SW480 (cell line): ENCODE data around the gene CTIF.

Experiments used
- DNase-seq: peaks from one replicate; pipeline ENCODE4 v3.0.0-alpha.2; 2016; ENCODE audit warnings: low spot score

CTIF gene

GRCh38 chr18:48682768-48683167 lies 143.9 kb downstream of the CTIF start:
- DNase-seq = no peak

- DNase-seq = no peak
Observed at GRCh38 chr18:48683197-48683596, 144.4 kb downstream of the CTIF start.

- DNase-seq = no peak
Observed at GRCh38 chr18:48683661-48684060, 144.8 kb downstream of the CTIF start.

- DNase-seq = no peak
Observed at GRCh38 chr18:48687346-48688042, 148.7 kb downstream of the CTIF start.

GRCh38 chr18:48688961-48689360 lies 150.1 kb downstream of the CTIF start:
- DNase-seq = no peak

GRCh38 chr18:48689548-48689947 lies 150.7 kb downstream of the CTIF start:
- no peak for DNase-seq

- no peak for DNase-seq
Observed at GRCh38 chr18:48690494-48690893, 151.7 kb downstream of the CTIF start.

- no peak for DNase-seq
Observed at GRCh38 chr18:48693006-48693405, 154.2 kb downstream of the CTIF start.

- no peak for DNase-seq
Observed at GRCh38 chr18:48693625-48694262, 154.9 kb downstream of the CTIF start.

- DNase-seq = no peak
Observed at GRCh38 chr18:48694295-48694694, 155.5 kb downstream of the CTIF start.

- no peak for DNase-seq
Observed at GRCh38 chr18:48695671-48696070, 156.8 kb downstream of the CTIF start.

- no peak for DNase-seq
Observed at GRCh38 chr18:48696218-48696617, 157.4 kb downstream of the CTIF start.

GRCh38 chr18:48697441-48697840 lies 158.6 kb downstream of the CTIF start:
- no peak for DNase-seq

- DNase-seq = no peak
Observed at GRCh38 chr18:48698707-48699106, 159.9 kb downstream of the CTIF start.

- no peak for DNase-seq
Observed at GRCh38 chr18:48699761-48700160, 160.9 kb downstream of the CTIF start.

GRCh38 chr18:48700446-48700845 lies 161.6 kb downstream of the CTIF start:
- DNase-seq = no peak

GRCh38 chr18:48702346-48703027 lies 163.7 kb downstream of the CTIF start:
- no peak for DNase-seq

GRCh38 chr18:48703028-48703386 lies 164.2 kb downstream of the CTIF start:
- no peak for DNase-seq

- no peak for DNase-seq
Observed at GRCh38 chr18:48703418-48703817, 164.6 kb downstream of the CTIF start.

- DNase-seq = no peak
Observed at GRCh38 chr18:48705043-48705442, 166.2 kb downstream of the CTIF start.

- no peak for DNase-seq
Observed at GRCh38 chr18:48705531-48705930, 166.7 kb downstream of the CTIF start.

- DNase-seq = no peak
Observed at GRCh38 chr18:48706731-48707130, 167.9 kb downstream of the CTIF start.

- no peak for DNase-seq
Observed at GRCh38 chr18:48707636-48708296, 168.9 kb downstream of the CTIF start.
